Stimulated activated CD4-positive, alpha-beta T cell treated with anti-CD3 and anti-CD28 coated beads, Interleukin-12 subunit alpha, Interleukin-12 subunit beta, amount 100 ng/mL, for 24 hours (primary cell): ENCODE data around the gene COL9A3.

Experiments used
- DNase-seq, 2 experiments: peaks; one replicate each; pipeline ENCODE4 v3.0.0-alpha.2; 2020; ENCODE audit warnings: low read depth in 2 of 2

Gene COL9A3

DNA sequence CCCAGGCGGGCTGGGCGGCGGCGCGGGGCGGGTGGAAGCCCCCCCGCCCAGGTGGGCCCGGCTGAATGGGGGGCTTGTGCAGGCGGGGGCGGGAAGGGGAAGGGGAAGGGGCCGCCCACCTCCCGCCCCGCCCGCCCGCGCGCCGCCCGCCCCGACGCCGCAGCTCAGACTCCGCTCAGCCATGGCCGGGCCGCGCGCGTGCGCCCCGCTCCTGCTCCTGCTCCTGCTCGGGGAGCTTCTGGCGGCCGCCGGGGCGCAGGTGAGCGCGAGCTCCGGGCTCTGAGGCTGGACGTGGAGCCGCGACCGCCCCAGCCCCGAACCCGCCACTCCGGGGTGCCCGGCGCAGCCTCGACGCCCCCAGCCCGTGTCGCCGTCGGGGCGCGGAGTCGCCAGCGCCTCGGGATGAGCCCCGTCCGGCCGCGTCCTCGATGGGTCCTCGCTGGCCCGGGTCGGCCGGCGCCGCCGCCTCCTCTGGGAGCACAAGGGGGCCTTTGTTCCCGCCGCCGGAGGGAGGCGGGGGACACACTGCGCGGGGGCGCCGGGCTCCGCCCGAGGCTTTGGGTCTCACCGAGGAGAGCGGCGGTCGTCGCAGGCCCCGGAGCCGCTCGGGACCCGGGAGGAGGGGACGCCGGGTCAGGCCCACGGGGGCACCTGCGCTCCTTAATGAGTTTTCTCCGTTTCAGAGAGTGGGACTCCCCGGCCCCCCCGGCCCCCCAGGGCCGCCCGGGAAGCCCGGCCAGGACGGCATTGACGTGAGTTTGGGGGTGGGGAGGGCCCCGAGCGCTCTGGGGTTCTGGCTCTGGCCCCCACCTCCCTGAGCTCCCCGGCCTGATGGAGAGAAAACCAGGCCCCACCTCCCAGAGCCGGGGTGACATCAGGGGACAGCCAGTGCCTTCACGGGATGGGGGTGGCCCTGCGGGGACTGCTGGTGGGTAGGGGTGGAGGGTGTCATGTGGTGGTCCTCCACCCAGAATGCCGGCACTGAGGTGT, at the start of gene COL9A3:
Gene COL9A3 (plus strand): TSS at position 167 of the 990 bp plus-strand sequence. CDS start 15 bp downstream, at position 182.
- no peak for DNase-seq

DNA sequence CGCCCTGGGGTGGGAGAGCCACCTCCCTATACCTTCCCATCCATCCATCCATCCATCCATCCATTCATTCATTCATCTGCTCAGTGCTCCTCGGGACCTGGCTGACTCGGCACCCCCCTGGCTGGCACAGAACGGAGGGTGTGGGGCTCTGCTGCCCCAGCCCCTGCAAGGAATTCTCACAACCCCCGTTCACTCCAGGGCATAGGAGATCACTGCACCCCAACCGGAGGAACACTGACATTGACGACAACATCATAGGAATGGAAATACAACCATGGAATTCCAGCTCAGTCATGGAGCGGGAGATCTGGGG, 48.7 kb upstream of the COL9A3 start:
- DNase-seq = no peak

DNA sequence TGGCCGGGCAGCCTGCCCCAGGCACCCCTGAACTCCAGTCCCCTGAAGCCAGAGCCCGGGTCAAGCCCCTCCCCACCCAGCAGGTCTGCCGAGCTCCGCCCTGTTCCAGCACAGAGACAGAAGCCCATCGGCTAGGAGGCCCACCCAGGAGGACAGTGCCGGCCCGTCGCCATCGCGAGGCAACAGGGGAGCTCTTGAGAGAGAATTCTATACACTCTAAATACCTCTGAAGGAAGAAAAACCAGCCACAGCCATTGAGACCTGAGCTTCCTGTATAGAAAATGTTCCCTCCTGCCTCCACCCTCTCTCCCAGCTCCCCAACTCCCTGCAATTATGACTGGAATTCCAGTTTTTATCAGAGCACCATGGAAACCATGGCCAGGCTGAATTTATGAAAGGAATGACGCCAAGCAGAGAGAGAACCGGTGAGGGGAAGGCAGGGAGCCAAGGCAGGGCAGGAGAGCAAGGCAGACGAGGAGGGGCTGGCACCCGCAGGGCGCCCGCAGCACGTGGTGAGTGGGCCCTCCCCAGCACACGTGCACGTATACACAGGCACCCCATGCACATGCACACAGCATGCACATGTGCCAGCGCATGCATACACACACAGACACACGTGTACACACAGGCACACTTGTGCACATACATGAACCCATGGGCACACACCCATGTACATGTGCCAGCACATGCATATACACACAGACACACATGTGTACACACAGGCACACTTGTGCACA, 48.1 kb upstream of the COL9A3 start:
- no peak for DNase-seq

DNA sequence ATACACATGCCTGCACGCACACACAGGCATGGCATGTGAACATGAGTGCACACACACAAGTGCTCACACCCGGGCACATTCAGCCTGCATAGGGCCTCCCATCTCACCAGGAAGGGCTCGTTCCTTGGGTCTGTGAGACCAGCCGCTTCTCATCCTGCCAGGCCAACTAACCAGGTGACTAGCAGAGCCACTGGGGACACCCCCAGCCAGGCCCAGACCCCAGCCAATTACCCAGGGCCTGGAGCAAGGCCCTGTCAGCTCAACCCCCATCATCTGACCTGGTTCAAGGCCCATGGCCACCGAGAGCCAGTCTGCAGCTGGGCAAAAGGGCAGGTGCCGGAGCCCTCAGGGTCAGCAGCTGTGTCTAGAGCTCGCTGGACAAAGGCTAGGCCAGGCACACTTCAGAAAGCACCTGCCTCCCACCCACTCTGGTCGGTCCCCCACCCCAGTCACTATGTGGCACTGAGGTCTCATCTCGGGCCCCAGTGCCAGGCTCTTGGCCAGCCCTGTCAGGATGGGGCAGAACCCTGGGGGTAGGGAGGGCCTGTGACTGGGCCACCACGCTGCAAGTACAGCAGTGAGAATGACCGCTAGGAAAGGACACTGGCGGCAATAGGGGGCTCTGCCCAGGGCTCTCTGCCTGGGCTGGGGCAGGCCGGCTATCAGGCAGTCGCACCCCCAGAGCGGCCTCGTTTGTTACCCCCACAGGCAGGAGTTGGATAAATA, 47.3 kb upstream of the COL9A3 start:
- DNase-seq = no peak

DNA sequence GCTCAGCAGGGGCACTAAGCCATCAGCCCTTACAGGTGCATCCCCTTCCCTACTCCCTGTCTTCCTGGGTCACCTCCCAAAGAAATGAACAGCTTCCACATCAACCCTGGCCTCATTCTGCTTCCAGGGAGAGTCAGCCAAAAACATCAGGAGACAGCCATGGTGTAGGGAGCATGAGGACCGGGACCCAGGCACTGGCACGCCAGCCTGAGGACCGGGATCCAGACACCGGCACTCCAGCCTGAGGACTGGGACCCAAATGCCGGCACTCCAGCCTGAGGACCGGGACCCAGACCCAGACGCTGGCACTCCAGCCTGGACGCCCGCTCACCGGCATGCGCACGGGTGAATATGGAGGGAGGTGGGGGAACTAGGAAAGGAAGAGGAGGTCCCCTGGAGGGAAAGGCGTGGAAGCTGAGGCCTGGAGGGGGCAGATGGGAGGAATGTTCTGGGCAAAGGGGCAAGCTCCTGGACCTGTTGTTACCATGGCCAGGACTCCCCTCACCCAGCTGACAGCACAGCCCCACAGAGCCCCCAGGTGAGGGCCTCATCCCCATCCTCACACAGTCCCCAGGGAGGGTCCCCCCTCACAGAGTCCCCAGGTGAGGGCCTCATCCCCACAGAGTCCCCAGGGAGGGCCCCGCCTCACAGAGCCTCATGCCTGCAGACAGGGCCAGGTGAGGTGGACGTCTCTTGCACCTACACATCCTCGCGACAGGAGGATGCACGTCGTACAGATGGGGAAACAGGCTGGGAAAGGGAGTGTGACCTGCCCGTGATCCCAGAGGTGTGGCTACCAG, 46.5 kb upstream of the COL9A3 start:
- no peak for DNase-seq

DNA sequence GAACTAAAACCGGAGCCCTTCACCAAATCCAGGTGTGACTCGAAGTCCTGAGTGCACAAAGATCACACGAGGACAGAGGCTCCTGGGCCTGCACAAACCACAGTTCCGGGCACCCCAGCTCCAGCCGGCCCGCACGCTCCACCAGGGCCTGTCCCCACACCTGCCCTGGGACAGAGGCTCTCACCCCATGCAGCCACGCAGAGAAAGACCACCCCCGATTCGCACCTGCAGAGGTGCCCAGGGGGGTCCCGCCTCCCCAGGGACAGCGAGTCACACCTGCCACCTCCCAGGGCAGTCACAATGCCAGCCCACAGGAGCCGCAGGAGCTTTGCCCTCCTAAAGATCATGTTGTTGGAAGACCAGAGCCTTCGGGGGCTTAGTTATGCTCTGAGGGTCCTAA, 45.9 kb upstream of the COL9A3 start:
- no peak for DNase-seq

DNA sequence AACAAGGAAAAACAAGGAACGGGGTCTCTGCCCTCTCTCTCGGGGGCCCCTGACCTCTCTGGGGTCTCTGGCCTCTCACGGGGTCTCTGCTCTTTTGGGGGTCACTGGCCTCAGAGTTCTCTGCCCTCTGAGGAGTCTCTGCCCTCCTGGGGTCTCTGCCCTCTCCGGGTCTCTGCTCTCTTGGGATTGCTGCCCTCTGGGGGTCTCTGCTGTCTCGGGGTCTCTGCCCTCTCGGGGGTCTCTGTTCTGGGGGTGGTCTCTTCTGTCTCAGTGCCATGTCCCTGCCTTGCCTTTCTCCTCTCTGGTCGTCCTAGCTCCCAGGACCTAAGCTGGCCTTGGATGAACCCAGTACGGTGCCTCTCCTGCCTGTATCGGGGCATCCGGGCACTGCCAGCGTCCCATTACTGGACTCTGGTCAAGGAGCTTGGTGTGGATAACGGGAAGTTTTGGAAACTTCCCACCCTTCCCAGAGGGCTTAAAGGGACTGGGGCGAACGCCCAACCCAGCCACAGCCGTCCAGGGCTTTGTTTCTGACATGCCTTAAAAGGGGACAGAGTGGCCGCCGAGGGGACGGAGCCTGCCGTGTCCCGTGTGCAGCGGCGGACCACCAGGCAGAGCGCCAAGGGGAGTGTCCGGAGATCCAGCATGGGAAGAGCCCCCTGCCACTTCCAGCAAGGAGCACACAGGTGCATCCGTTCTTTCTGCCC, 45.3 kb upstream of the COL9A3 start:
- DNase-seq = no peak

DNA sequence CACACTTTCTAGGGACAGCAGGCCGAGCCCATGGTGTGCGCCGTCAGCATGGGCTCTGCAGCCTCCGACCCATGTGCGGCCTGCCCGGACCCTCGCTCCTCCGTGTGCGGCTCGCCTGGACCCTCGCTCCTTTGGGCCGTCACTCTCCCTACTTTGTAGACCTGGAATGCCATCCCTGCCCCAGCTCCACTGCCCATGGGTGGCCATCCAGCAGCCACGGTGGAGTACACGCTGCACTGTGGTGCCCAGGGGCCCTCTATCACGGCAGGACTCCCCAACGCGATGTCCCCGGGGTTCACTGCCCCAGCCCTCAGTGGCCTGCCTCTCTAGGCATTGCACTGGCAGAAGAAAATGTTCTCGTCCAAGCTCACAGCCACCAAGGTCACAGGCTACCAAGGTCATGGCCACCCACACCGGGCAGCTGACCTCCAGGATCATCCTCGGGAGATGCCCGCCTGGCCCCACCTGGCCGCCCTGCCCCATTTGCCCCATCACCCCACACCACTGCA, 44.7 kb upstream of the COL9A3 start:
- DNase-seq = no peak

DNA sequence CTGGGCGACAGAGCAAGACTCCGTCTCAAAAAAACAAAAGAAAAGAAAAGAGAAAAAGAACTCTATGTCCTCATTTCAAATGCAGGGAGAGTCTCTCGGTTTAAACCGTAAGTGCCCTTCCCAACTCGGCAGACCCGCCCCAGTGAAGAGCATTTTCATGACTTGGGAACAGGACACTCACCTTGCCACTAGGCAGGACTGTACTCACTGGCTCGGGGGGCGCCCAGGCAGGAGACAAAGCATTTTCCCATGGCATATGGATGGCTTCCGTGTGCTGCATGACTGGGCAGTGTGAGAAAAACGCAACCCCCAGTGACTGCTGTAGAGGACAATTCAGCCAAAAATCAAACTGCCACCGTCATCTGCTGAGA, 44.2 kb upstream of the COL9A3 start:
- no peak for DNase-seq

DNA sequence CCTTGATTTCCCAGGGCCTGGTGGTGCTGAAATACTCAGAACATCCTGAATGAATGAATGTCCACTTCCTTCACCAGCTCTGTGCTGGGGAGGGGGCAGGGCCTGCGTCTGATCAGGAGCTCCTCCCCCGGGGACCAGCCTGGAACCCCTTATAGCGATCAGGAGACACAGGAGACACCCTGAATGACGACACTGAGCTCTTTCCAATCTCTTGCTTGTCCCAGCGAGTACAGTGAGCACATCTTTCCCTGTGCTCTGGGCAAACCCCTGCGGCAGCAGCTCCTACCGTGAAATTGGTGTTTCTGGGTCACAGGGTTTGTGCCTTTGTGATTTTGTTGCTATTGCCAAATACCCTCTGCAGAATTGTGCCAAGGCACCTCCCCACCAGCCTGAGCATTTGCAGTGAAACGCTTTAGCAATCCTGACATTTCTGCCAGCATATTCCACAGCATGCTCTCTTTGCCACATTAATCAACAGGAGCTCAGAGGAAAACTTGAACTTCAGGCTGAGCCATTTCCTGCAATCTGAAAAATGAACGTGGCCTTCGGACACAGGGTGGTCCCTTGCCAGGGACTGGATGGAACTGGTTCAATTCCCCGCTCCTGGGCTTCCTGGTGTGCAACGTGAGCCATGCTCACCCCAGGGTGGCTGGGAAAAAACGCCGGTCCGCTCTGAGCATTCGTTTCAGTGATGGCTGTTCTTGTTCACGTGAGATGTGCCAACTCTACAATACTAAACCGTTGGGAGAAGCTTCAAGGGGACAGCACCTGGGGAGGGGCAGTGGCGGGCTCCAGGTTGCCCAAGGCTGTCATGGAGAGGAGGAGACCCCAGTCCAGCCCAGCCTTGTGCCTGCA, 43.6 kb upstream of the COL9A3 start:
- no peak for DNase-seq

DNA sequence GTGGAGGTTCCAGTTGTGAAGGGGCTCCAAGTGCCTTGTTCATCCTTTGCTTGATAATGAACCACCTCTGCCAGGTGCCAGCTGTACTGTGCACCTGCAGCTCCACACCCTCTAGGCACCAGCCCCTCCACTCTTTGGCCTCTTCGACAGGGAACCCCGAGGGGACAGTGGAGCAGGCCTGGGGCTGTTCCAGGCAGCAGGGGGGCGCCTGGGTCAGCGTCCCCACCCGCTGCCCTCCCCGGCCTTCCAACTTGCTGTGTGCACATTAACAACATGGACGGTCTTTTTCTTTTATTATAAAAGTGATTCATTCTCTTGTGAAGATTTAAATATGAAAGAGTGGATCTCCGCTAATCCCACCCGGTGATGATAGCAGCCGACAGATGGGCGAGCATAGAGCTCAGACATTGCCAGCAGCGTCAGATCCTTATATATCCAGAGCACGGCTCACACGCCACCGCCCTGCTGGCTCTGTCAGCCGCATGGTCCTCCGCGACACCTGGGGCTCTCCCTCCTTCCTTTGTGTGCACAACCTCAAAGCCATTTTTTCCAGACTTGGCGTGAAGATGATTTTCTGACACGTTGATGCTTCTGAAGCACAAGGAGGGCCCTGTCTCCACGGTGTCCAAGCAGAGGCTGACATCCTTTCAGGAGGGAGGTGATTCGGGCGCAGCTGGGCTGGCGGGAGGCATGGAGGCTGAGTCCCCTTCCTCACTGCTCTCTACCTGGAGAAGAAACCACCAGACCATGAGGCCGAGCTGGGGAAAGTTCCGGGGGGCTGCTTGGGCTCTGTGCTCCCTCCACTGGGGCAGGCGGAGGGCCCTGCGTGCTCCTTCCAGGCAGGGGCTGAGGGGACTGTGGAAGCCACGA, 42.8 kb upstream of the COL9A3 start:
- DNase-seq = no peak

DNA sequence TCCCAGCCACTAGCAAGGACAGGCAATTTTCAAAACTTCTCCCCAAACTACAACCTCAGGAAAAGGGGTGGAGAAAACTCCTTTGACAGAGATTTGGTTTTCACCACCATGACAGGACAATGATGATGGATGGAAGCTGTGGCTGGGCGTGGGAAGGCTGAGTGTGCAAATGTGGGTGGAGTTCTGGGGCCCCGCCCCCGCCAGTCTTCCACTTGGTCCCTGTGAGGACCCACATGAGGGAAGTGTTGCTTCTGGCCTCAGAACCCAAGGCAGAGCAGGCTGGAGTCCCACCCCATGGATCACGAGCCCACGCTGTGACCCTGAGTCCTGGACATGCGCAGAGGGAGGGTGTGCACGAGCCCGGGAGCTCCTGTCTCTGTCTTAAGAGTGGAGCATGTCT, 42.1 kb upstream of the COL9A3 start:
- no peak for DNase-seq

DNA sequence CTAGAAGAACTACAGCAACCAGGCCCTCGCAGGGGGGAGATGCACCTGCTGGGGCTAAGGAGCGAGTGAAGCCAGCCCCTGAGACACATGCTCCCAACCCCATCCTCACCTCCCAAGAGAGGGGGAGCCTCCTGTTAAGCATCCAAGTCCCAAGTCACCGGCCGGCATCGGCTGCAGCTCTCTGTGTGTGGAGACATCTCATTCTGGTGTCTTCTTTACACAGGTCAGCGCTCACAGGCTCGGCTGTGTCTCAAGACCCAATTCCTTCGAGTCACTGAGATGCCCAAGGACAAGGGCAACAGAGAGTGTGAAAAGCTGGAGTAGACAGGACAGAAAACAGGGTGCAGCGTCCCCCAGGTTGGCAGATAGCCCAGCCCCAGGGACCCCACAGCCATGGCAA, 41.6 kb upstream of the COL9A3 start:
- DNase-seq = no peak

DNA sequence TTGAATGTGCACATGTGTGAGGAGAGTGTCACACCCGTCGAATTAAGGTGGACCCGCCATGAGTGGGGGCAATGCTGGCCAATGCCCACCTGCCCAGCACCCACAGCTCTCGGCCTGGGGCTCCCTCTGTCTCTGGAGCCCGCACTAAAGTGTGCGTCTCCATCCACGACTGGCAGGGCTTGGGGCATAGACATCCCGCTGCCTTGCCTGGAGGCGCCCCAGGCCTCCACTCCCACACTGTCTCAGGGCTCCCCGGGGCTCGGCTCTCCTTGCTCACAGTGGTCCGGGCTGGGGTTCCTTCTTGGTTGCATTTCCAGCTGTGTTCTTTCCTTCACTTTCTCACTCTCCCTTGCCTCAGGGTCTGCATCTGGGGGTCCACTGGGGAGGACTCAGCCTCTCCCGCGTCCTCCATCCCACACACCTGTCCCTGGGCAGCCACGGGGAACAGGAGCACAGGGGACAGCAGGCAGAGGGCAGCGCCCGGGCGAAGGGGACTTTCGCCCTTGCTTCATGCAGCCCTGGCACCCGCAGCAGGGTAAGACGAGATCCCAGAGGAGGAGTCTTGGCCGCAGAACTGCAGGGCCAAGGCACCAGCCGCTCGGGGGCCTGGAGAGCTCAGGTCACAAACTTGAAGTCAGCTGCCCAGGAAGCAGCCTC, 40.7 kb upstream of the COL9A3 start:
- DNase-seq = no peak

DNA sequence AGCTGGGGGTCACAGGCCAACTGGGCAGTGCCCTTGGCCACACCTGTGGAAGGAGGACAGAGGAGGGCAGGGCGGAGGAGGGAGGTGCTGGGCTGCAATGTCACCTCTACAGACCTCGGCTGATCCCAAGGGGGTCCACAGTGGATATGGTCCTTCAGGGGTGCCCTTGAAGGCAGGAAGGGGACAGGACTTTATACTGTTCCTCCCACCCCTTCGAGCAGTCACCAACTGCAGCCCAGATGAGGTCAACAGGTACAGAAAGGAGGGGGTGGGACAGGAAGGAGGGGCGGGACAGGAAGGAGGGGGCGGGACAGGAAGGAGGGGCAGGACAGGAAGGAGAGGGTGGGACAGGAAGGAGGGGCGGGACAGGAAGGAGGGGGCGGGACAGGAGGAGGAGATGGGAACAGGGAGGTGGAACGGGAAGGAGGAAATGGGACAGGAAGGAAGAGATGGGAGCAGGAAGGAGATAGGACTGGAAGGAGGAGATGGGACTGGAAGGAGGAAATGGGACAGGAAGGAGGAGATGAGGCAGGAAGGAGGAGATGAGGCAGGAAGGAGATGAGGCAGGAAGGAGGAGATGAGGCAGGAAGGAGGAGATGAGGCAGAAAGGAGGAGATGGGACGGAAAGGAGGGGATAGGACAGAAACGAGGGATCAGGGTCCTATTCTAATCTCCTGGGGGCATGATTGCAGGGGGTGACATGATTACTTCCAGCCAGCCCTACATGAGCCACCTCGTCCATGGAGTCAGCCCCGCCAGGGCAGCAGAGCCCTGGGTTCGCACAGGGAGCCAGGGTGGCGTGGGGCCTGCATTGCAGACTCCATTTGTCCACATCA, 39.9 kb upstream of the COL9A3 start:
- peak; percentile 27 to 61 for DNase-seq

DNA sequence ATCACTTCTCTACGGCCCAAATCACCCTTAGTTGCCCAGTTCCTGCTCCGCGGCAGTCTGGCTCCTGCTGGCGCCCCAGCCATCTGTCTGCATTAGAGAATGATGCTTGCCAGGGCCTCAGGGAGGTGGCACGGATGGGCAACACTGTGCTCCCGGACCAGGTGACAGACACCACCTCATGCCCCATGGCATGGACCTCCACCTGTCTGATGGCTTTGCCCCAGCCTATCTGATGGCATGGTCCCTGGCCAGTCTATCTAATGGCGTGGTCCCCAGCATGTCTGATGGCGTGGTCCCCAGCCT, 39.4 kb upstream of the COL9A3 start:
- DNase-seq = no peak

DNA sequence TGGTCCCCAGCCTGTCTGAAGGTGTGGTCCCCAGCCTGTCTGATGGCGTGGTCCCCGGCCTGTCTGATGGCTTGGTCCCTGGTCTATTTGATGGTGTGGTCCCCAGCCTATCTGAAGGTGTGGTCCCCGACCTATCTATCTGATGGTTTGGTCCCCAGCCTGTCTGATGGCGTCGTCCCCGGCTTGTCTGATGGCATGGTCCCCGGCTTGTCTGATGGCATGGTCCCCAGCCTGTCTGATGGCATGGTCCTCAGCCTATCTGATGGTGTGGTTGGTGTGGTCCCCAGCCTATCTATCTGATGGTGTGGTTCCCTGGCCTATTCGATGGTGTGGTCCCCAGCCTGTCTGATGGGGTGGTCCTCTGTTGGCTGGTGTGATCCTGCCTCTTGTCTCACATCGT, 38.8 kb upstream of the COL9A3 start:
- DNase-seq = no peak
